GM18909 (cell line): ENCODE data around the gene XYLB.
"Not testable (repeated sequence)": the region's sequence is repeated elsewhere in the genome, so short reads cannot be mapped to it uniquely, and the experiment has no call there.

Source experiments
- ATAC-seq: cut with Tn5 transposase; IDR thresholded peaks from one replicate; pipeline ENCODE4 v1.9.1; 2021; ENCODE audit warnings: mild to moderate bottlenecking; ENCODE audit not compliant: unreplicated experiment, poor library complexity

Gene XYLB

GRCh38 chr3:38386992-38387750 lies 40.6 kb downstream of the XYLB start:
- ATAC-seq, result no peak

GRCh38 chr3:38387862-38388261 lies 41.3 kb downstream of the XYLB start:
- ATAC-seq, result no peak

DNA sequence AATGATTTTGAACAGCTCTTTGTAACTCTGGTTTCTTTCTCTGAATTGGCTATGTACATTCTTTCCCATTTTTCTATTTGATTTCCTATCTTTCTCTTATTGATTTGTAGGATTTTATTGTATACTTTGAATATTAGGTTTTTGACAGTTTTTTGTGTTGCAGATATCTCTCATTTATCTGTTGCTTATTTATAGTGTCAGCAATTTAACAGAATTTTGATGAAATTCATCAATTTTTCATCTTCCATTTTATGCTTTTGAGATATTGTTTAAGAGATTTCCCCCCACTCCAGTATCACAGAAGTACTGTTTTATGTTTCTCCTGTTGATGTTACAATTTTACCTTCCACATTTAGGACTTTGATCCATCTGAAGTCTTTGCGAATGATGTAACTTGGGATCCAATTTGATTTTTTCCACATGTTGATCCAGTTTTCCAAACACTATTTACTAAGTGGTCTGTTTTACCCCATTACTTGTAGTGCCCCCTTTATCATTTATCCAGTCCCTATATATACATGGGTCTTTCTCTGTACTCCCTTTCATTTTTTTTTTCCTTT lies 46.1 kb downstream of the XYLB start:
- no peak for ATAC-seq

DNA sequence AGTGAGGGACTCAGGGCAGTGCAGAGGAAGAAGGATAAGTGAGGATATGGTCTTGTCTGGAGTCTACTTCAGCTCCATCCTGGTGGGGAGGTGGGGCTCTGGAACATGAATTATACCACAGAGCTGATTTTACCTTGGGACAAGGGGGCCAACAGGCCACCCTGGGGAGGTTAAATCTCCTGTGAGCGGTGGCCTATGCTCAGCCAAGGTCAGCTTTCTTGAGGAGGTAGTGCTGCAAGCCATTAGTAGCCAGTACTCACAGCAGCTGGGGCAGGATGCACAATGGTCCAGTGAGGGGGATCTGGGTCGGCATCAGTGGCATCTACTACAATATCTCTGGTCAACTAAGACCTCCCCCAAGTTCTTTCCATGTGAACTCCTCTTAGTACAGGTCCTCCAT lies 49.7 kb downstream of the XYLB start:
- no peak for ATAC-seq

GRCh38 chr3:38396861-38397260 lies 50.3 kb downstream of the XYLB start:
- no peak for ATAC-seq

DNA sequence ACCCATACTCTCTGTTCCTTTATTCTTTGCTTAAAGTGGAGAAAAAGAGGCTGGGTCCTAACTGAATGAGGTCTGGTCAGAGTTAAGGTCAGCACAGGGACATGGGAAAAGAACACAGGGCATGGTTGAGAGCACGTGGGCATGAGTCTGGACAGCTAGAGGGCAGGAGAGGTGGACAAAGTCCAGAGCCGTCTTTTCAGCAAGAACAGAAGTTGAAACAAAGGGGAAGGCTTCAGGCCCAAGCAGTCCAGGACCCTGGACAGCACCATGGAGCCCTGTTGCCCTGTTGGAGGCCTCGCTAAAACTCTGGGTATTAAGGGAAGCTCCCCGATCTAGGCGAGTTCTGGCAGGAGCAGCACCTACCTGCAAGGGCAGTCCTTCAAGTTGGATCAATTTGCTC lies 50.7 kb downstream of the XYLB start:
- ATAC-seq, result no peak

DNA sequence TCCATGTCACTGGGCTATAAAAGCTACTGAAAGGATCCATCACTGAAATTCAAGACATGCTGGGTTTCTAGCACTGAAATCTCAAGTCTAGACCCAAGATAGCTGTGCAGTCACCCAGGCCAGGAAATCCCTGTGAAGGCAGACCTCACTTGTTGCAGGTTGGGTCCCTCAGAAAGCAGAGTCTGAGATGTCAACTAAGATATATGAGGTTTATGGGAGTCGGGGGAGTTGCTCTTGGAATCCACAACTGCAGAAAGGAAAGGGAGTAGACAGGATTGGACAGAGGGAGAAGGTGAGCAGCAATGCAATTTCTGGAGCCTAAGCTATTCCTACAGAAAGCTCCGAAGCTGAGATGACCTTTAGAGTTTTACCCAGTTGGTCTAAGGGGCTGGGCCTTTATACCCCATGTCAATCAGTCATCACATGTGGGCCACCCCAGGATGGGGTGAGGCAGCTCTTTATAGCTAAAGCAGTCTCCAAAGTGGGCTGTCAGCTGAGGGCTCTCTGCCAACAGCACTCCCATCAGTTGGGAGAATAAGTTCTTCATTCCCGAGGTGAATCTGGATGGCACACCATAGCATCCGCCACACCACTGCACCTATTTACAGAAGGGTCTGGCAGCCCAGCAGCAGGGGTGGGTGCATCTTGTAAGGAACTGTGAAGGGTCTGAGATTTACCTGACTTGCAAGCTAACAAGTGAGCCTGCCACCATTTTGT lies 54.8 kb downstream of the XYLB start:
- no peak for ATAC-seq

GRCh38 chr3:38404286-38404685 lies 57.7 kb downstream of the XYLB start:
- no peak for ATAC-seq

GRCh38 chr3:38411591-38411990 lies 65.0 kb downstream of the XYLB start:
- no peak for ATAC-seq

DNA sequence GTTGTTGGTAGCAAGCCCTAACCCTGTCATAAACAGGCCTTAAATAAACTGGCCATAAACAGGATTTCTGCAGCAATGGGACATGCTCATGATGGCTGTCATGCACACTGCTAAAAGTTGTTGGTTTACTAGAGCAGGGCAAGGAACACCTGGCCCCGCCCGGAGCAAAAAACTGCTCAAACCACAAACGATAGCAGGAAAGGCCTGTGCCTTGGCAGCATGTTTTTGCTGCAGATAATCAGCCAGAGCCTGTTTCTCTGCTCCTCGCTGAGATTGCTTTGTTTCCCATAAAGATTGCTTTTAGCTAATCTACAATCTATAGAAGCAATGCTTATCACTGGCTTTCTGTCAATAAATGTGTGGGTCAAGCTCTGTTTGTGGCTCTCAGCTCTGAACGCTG lies 74.2 kb downstream of the XYLB start:
- not testable (repeated sequence) for ATAC-seq

DNA sequence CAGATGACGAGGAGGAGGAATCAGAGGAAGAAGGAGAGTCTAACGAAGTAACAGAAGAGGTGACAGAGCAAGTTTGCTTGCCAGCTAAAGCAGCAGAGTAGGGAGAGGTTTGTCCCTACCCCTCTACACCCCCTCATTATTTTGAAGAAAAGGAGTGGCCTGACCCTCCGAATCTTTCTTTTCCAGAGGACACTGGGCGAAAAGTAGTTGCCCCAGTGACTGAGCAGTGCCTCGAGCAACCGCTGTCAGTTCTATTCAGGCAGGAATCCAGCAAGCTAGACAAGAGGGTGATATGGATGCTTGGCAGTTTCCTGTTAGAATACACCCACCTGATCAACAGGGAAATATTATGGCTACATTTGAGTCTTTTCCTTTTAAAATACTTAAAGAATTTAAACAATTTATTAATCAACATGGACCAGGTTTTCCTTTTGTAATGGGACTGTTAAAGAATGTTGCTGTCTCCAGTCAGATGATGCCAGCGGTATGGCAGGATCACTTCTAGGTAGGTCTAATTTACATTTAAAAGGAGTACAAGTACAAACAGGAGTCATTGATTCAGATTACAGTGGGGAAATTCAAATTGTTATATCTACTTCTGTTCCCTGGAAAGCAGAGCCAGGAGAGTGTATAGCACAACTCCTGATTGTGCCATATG lies 75.2 kb downstream of the XYLB start:
- no peak for ATAC-seq

DNA sequence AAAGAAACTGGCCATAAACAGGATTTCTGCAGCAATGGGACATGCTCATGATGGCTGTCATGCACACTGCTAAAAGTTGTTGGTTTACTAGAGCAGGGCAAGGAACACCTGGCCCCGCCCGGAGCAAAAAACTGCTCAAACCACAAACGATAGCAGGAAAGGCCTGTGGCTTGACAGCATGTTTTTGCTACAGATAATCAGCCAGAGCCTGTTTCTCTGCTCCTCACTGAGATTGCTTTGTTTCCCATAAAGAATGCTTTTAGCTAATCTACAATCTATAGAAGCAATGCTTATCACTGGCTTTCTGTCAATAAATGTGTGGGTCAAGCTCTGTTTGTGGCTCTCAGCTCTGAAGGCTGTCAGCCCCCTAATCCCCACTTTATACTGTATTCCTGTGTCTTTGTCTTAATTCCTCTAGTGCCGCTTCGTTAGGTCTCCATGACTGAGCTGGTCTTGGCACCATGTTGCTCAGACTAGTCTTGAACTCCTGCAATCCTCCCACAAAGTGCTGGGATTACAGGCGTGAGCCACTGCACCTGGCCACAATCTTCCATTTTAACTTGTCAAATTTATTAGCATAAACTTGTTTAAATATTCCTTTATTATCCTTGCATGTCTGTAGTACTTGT lies 80.3 kb downstream of the XYLB start:
- ATAC-seq, result not testable (repeated sequence)

GRCh38 chr3:38432871-38433658 lies 86.5 kb downstream of the XYLB start:
- not testable (repeated sequence) for ATAC-seq

- not testable (repeated sequence) for ATAC-seq
These were observed 87.1 kb downstream of the XYLB start for GRCh38 chr3:38433661-38434060.

- ATAC-seq, result not testable (repeated sequence)
These were observed 92.0 kb downstream of the XYLB start for GRCh38 chr3:38438436-38439069.

DNA sequence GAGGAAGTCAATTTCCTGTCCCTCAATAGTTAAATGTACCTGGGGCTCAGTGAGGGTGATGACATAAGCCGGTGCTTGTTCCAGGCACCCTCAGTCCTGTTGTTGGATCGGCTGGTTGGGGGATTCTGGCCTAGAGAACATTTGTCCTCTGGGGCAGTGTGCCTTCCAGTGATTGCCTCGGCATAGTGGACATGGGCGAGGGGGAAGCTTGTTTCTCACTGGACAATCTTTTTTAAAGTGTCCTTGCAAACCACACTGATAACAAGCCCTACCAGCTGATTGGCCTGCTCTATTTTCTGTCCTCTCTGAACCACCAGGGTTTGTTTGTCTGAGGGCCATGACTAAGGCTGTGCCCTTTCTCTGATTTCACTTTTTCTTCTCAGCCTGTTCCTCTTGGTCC lies 96.6 kb downstream of the XYLB start:
- not testable (repeated sequence) for ATAC-seq

DNA sequence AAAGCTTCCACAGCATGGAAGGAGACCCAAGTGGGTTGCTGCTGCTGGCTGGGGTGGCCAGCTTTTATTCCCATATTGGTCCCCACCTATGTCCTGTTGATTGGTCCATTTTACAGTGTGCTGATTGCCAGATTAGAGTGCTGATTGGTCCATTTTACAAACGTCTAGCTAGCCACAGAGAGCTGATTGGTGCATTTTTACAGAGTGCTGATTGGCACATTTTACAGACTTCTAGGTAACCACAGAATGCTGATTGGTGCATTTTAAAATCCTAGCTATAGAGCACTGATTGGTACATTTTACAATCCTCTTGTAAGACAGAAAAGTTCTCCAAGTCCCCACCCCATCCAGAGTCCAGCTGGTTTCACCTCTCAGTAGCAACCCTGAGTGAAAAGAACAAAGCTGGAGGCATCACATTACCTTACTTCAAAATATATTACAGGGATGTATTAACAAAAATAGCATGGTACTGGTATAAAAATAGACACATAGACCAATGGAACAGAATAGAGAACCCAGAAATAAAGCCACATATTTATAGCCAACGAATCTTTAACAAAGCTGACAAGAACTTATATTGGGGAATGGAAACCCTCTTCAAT lies 99.6 kb downstream of the XYLB start:
- no peak for ATAC-seq

DNA sequence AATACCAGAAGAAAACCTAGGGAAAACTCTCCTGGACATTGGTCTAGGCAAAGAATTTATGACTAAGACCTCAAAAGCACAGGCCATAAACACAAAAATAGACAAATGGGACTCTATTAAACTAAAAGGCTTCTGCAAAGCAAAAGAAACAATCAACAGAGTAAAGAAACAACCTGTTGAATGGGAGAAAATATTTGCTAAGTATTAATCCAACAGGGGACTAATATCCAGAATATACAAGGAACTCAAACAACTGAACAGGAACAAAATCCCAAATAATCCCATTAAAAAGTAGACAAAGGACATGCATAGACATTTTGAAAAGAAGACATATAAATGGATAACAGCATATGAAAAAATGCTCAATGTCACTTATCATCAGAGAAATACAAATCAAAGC lies 100.2 kb downstream of the XYLB start:
- no peak for ATAC-seq

- no peak for ATAC-seq
These were observed 104.3 kb downstream of the XYLB start for GRCh38 chr3:38450853-38451252.
